MM.1S (cell line): Measurements from ENCODE around the gene GRAPL.
"Not testable (repeated sequence)": the region's sequence is repeated elsewhere in the genome, so short reads cannot be mapped to it uniquely, and the experiment has no call there.

Source experiments
- DNase-seq: peaks from one replicate; pipeline ENCODE4 v3.0.0-alpha.2; 2015
- H2AFZ ChIP-seq: fragments of 300-600 bp; sonication (generic); 2 replicates; pipeline ENCODE4 v1.6.0; 2016; ENCODE audit warnings: antibody characterized with exemption, low read length
- H3F3A ChIP-seq: fragments of 300-600 bp; sonication (generic); 2 replicates; pipeline ENCODE4 v1.6.1; 2016; ENCODE audit warnings: mild to moderate bottlenecking, antibody characterized with exemption, low read length, moderate library complexity, mixed read lengths; ENCODE audit not compliant: insufficient read depth
- H3K27ac ChIP-seq: fragments of 300-600 bp; sonication (generic); 2 replicates; pipeline ENCODE4 v1.5.1; 2016; ENCODE audit warnings: mild to moderate bottlenecking, low read length
- H3K27me3 ChIP-seq: fragments of 300-600 bp; sonication (generic); replicated peaks from 2 replicates; pipeline ENCODE4 v1.6.0; 2016; ENCODE audit warnings: low read length; ENCODE audit not compliant: insufficient read depth
- H3K36me3 ChIP-seq: fragments of 300-600 bp; sonication (generic); replicated peaks from 2 replicates; pipeline ENCODE4 v1.6.1; 2016; ENCODE audit warnings: mild to moderate bottlenecking, low read length, mixed read lengths; ENCODE audit not compliant: insufficient read depth
- H3K4me1 ChIP-seq: fragments of 300-600 bp; sonication (generic); 2 replicates; pipeline ENCODE4 v1.6.1; 2016; ENCODE audit warnings: low read length, mixed read lengths
- H3K4me2 ChIP-seq: fragments of 300-600 bp; sonication (generic); 2 replicates; pipeline ENCODE4 v1.6.0; 2016; ENCODE audit warnings: low read depth, low read length
- H3K4me3 ChIP-seq: fragments of 300-600 bp; sonication (generic); 2 replicates; pipeline ENCODE4 v1.5.1; 2016; ENCODE audit warnings: low read length, mixed read lengths
- H3K79me2 ChIP-seq: fragments of 300-600 bp; sonication (generic); 2 replicates; pipeline ENCODE4 v1.6.1; 2016; ENCODE audit warnings: mixed run types, low read length, mixed read lengths
- H3K9ac ChIP-seq: fragments of 300-600 bp; sonication (generic); 2 replicates; pipeline ENCODE4 v1.6.1; 2016; ENCODE audit warnings: low read length, mixed read lengths
- H3K9me2 ChIP-seq: fragments of 300-600 bp; sonication (generic); replicated peaks from 2 replicates; pipeline ENCODE4 v1.6.1; 2016; ENCODE audit warnings: mild to moderate bottlenecking, low read length, mixed read lengths; ENCODE audit not compliant: insufficient read depth
- H3K9me3 ChIP-seq: fragments of 300-600 bp; sonication (generic); replicated peaks from 2 replicates; pipeline ENCODE4 v1.6.1; 2016; ENCODE audit warnings: mild to moderate bottlenecking, low read length, mixed read lengths; ENCODE audit not compliant: insufficient read depth
- H4K20me1 ChIP-seq: fragments of 300-600 bp; sonication (generic); 2 replicates; pipeline ENCODE4 v1.6.1; 2016; ENCODE audit warnings: mild to moderate bottlenecking, low read length, moderate library complexity, mixed read lengths; ENCODE audit not compliant: insufficient read depth

Gene GRAPL

DNA sequence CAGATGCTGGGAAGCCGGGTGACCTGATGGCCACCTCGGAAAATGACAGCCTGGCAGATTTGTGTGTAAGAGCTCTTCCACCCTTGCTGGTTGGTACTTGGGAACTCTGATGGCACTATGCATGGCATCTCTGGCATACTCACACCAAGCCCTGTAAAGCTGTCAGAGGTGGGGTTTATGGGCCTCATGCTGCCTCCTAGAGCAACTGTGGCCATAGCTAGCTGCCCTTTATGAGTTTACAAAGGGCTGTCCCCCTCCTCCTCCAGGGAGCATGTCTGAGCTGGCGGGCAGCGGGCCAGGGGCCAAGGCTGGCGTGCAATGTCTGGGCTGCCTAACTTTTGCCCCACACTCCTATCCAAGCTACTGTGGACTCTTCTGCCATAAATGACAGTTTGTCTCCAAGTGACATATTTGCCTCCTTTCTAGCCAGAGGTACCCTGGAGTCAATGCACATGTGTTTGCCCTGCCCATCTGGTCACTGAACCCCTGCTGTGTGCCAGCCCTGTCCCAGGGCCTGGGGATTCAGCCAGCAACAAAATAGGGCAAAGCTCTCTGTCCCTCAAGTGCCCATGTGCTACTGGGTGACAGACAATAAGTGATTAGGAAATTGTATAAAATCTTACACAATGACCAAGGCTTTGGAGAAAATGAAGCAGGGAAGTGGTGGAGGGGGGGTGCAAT, 15.8 kb downstream of the GRAPL start:
- not testable (repeated sequence) for H3K36me3 ChIP-seq, H3K27ac ChIP-seq, H3K27me3 ChIP-seq

DNA sequence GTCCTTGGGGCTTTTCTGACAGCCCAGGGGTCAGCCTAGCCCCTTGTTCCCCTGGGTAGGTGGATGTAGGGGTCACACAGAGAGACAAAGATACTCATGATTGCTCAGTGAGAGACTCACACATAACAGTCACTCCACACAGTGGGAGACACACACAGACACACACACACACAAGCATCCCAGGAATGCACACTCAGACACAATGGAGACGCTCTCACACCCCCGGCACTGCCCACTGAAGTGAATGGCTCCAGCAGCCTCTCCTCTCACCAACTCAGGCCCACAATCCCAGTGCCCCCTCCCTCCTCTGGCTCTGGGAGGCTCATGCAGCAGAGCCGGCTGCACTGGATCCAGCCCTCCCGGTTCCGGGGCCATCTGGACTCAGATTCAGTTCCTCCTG, 17.0 kb downstream of the GRAPL start:
- not testable (repeated sequence) for H3F3A ChIP-seq, H3K9ac ChIP-seq, H2AFZ ChIP-seq, H4K20me1 ChIP-seq, H3K4me1 ChIP-seq, H3K4me3 ChIP-seq, H3K27me3 ChIP-seq, H3K4me2 ChIP-seq, H3K79me2 ChIP-seq, H3K27ac ChIP-seq, H3K36me3 ChIP-seq, DNase-seq, H3K9me3 ChIP-seq, H3K9me2 ChIP-seq

More for the DNA sequence above, 15.8 kb downstream of the GRAPL start:
- not testable (repeated sequence) for H3K4me1 ChIP-seq, H3F3A ChIP-seq, H3K4me2 ChIP-seq, H3K4me3 ChIP-seq, H2AFZ ChIP-seq, H3K9me2 ChIP-seq, H3K79me2 ChIP-seq, H3K9ac ChIP-seq, DNase-seq, H4K20me1 ChIP-seq, H3K9me3 ChIP-seq

DNA sequence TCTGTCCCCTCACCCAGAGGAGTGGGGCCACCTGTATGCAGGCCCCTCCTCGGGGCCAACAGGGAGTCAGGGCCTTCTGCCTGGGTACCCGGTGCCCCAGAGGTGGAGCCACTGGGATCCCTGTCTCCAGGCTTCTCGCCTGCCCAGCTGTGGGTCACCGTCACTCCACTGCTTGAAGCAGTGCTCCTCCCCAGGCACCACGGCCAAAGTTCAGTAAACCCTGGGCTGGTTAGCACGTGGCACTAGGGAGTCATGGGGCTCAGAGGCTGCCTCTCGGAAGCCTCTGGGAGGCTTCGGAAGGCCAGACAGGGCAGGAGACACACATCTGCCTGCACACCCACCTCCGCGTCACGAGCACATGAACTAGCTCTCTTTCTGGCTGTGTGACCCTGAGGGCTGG, 18.1 kb downstream of the GRAPL start:
- not testable (repeated sequence) for H3K9ac ChIP-seq, H4K20me1 ChIP-seq, H2AFZ ChIP-seq, H3K79me2 ChIP-seq, H3K4me1 ChIP-seq, H3K4me2 ChIP-seq, H3K9me3 ChIP-seq, DNase-seq, H3F3A ChIP-seq, H3K27me3 ChIP-seq, H3K27ac ChIP-seq, H3K9me2 ChIP-seq, H3K4me3 ChIP-seq, H3K36me3 ChIP-seq

DNA sequence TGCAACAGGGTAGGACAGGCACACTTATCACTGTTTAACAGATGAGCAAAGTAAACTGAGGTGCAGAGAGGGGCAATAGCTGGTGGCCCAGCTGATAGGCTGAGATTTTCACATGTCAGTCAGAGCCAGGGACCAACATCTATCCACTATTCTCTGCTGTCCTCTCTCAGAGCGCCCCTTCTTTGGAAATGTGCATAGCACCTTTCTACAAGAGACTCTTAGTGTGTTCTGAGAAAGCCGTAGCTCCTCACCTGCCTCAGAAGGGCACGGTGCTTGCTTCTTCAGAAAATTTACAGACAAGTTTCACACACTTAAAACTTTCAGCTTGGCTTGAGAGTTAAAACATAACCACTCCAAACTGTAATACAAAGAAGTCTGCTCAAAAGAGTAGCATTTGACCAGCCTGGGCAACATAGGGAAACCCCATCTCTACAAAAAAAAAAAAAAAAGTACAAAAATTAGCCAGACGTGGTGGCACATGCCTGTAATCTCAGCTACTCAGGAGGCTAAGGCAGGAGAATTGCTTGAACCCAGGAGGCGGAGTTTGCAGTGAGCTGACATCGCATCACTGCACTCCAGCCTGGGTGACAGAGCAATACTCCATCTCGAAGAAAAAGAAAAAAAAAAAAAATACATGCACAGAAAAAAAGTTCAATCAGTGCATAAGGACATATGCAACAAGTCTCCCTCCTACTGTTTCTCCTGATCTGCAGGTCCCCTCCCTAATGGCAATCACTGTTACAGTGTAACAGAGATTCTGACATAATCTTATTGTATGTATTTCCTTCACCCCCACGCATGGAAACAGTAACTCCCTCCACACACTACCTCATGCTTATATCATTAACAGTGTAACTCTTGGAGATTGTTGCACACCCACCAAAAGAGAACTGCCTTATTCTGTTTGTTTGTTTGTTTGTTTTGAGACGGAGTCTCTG, 23.6 kb downstream of the GRAPL start:
- H3K9me3 ChIP-seq, result not testable (repeated sequence)

DNA sequence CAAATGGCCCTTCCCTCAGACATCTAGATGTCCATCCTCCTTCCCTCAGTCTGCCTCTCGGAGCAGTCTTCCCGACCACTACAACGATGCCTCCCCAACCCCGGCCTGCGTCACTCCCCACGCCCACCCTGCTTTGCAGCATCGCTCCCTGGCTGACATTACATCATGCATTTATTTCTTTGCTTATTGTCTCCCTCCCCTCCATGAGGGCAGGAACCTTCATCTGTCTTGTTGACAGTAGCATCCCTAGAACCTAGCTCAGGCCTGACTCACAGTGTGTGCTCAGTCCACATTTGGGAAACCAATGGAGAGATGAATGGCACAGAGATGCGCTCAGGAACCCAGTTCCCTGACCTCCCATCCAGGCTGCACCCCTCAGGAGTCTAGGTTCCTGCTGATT, 30.2 kb downstream of the GRAPL start:
- not testable (repeated sequence) for H3K27ac ChIP-seq, DNase-seq, H3K9ac ChIP-seq, H3K79me2 ChIP-seq, H3K27me3 ChIP-seq, H3K4me3 ChIP-seq, H3K36me3 ChIP-seq, H3K9me2 ChIP-seq, H3K4me1 ChIP-seq, H4K20me1 ChIP-seq, H3K4me2 ChIP-seq, H3F3A ChIP-seq, H2AFZ ChIP-seq, H3K9me3 ChIP-seq

More for the DNA sequence above, 23.6 kb downstream of the GRAPL start:
- H4K20me1 ChIP-seq, H2AFZ ChIP-seq, H3K79me2 ChIP-seq, H3K9ac ChIP-seq, DNase-seq, H3K36me3 ChIP-seq, H3K4me1 ChIP-seq, H3K4me3 ChIP-seq, H3K9me2 ChIP-seq, H3K4me2 ChIP-seq, H3K27ac ChIP-seq, H3K27me3 ChIP-seq, H3F3A ChIP-seq: not testable (repeated sequence)

DNA sequence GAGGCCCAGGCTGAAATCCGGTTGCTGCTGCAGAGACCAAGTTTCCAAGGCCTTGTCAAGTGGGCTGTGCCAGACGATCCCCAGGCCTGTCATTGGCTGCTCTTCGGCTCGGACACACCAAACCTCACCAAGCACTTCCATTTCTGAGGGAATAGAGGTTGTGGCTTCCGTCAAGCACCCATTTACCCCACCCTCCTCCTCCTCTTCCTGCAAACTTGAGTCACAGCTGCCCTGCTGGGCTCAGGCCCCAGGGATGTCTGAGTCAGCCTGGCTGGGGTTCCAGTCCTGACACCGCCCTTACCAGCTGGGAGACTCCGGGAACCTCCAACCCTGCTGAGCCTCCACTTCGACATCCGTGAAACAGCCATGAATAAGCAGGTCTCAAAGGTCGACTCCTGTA, 31.1 kb downstream of the GRAPL start:
- H3K9me3 ChIP-seq, H4K20me1 ChIP-seq, H3K4me3 ChIP-seq, H3K27me3 ChIP-seq, DNase-seq, H2AFZ ChIP-seq, H3K4me2 ChIP-seq, H3K27ac ChIP-seq, H3K9me2 ChIP-seq, H3F3A ChIP-seq, H3K4me1 ChIP-seq, H3K79me2 ChIP-seq, H3K9ac ChIP-seq, H3K36me3 ChIP-seq: not testable (repeated sequence)

DNA sequence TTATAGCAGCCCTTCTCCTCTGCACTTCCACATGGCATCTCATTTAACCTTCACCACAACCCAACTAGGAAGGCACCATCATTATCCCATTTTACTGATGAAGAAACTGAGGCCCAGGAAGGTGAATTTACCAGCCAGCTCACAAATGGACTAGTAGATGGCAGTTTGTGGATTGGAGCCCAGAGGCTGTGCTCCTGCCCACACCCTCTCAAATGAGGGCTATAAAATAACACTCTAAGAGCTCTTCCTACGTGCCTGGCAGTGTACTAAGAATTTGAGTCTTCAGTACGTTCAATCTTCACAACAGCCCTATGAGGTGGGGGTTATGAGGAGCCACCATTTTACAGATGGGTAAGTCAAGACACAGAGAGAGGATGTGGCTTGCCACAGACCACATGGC, 31.5 kb downstream of the GRAPL start:
- H3K4me1 ChIP-seq, H3K27ac ChIP-seq, H3K4me2 ChIP-seq, H3K79me2 ChIP-seq, H2AFZ ChIP-seq, DNase-seq, H4K20me1 ChIP-seq, H3K27me3 ChIP-seq, H3K4me3 ChIP-seq, H3K9me2 ChIP-seq, H3K9me3 ChIP-seq, H3K36me3 ChIP-seq, H3K9ac ChIP-seq, H3F3A ChIP-seq: not testable (repeated sequence)
